SW480 (cell line): ENCODE results near the gene ABLIM2.
A peak's percentile ranks its signal among the peaks of the same experiment; 100 is the strongest.

Experiments
- DNase-seq: peaks from one replicate; pipeline ENCODE4 v3.0.0-alpha.2; 2016; ENCODE audit warnings: low spot score

Gene ABLIM2

DNA sequence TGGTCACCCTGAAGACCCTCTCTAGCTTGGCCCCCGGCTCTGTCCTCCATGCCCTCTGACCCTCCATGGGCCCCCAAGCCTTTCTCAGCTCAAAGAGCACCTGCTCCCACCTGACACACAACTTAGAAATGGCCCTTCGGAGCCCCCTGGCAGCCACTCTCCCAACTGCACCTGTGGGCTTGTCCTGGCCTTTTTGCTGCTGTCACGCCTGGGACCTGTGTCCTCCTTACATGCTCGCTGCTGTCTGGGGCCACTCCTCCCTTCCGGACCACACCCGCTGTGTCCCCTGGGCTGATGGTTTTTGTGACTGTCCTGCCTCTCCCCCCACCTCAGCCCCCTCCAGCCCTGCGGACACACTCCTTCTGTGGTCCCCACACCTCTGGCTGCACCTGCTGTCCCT, 112.7 kb downstream of the ABLIM2 start:
- DNase-seq: peak; percentile 44

DNA sequence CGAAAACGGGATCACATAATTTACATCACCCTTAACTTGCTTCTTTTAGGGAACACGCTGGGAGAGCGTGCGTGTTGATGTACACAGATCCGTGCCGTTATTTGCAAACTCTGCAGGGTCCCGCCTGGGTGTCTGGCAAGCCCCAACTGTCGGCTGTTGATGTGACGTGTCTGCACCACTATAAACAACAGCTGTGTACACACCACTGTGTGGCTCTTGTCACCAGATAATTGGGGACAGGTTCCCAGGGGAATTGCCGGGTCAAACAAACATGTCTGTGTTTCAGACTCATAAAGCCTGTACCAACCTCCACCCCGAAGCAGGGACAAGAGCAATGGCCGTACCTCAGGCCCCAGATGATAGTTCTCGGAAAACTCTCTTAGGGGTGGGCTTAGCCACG, 113.9 kb downstream of the ABLIM2 start:
- DNase-seq: peak; percentile 54

DNA sequence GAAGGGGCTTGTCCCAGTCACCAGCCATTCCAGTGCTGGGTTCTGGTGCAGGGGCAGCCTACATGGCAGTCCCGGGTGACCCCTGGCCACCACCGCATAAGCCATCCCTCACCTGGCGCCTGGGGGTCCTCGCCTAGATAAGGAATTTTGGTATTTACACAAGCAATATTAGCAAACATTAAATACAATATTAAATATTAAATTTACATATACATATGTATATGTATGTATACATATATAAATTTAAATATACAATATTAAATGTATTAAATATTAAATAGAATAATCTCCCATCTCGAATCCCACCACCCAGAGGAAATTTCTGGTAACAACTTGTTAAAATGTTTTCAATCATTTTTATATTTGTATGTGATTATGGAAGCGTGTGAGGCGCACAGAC, 114.4 kb downstream of the ABLIM2 start:
- DNase-seq: no peak

DNA sequence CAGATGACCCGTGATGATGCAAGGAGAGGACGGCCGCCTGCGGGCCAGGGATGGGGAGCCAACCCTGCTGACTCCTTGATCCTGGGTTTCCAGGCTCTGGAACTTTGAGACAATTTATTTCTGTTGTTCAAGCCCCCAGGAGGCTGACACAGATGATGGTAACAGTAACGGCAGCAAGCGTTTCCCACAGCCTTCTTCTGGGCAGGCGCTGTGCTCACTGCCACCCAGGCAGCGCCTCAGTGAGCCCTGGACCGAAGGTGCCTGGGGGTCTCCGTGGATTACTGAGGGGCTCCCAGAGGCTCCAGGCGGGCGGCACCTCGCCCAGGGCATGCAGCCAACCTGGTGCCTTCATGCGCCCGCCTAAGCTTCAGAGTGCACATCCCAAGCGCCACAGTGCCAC, 115.0 kb downstream of the ABLIM2 start:
- no peak for DNase-seq

DNA sequence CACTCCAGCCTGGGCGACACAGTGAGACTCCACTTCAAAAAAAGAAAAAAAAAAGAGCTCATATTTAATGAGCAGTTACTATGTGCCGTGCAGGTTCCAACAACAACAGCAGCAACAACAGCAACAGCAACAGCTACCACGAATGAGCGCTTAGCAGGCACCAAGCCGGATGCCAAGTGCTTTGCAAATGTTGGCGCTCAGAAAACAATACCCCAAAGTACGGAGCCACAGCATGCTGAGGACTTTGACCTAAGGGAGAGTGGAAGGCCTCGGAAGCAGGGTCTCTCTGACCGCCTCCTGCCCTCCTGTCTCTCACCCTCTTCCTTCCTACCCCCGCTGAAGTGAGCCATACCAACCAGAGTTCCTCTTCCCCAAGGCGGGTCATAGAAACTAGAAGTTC, 116.7 kb downstream of the ABLIM2 start:
- DNase-seq: no peak

DNA sequence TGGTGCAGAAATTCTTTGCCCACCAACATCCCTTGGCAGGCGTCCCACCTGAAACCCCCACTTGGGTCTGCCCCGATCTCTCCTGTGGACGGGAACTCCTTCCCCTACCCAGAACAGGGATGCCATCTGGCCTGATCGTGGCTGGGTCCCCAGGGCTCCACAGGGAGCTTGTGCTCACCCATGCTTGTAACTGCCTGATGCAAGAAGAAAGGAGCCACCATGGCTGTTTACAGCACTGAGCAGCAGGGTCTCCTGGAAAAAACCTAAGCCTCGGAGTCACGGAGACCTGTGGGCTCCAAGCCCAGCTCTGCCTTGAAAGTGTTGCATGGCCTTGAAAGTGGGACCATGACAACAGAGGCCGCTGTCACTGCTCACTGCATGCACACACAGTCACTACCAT, 117.4 kb downstream of the ABLIM2 start:
- no peak for DNase-seq

DNA sequence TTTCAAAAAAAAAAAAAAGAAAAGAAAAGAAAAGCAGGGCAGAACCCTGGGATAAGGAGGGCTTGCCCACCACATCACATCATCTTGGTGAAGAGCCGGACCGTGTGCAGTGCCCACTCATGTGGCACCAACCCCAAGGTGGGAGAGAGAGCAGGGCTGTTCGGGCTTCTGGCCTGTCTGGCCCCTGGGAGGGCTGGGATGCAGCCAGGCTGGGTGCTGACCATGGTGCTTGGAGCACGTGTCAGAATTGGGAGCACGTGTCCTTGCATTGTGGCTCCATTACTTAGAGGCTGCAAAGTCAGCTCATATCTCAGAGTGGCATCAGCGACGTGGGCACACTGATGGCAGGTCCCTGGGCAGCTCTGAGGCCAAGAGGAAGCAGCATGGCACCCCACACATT, 118.0 kb downstream of the ABLIM2 start:
- no peak for DNase-seq

DNA sequence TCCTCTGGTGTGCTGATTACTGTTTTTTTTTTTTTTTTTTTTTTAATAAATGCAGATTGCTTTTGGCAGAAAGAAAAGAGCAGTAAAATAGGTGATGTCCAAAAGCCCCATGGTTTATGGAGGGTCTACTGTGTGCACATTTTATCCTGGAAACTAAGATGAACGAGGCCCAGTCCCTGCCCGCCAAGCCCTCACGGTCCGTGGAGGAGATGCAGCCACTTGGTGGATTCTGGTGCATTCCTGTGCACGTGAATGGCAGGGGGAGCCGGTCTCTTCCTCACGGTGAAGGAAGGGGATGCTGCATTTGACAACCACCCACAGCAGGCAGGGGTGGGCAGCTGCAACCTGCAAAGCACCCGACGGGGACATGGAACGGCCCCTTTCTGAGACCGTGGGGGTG, 118.8 kb downstream of the ABLIM2 start:
- no peak for DNase-seq

DNA sequence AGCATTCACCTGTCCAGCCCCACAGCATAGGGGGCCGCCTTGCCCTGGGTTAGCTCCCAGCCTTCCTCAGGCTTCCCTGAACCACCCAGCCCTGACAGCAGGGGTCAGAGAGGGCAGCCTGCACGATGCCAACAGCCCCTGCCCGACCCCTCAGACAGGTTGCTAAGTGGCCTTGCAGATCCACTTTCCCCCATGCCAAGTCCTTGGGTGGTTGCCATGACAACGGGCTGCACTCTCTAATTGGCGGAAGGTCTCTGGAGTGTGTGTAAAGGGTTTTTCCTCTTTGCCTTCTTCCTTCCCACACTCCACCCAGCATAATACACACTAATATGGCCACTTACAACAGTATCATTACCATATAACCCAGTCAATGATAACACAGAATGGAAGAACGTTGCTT, 119.3 kb downstream of the ABLIM2 start:
- DNase-seq: no peak

DNA sequence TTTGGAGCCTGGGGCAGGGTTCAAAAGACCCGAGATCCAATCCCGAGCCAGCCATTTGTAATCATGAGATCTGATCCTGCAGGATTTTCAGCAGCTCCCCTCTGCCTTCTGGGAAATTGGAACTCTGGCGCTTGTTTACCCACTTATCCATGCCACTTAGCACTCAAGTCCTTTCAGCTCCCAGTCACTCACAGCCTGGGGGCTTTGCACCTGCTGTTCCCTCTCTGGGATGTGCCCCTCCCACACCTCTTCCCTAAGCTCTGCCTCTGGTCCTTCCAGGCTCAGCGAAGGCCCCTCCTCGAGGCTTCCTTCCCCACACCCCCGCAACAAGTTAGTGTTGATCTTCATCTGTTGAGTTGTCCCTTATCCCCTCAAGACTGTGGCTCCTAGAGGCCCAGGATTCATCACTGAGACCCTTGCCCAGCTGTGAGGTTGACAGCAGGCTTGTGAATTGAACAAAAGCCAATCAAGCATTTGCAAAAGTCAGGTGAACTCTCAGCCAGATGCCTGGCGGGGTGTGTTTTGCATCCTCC, 119.8 kb downstream of the ABLIM2 start:
- no peak for DNase-seq

DNA sequence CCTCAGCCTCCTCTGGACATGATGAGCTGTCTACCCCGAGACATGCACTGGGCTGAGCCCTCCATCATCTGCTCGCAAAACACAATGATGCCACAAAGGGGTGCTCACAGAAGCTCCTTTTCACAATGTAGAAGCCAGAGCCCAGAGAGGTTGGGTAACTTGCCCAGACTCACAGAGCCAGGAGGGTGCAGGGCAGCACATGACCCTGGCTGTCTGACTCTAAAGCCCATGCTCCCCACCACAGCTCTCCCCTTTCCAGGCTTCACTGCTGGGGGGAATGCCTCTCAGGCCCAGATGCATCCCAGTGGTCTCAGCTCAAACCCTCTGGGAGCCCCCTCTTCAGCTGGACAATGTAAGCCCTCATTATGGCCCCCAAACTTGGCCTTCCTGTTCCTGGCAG, 120.5 kb downstream of the ABLIM2 start:
- no peak for DNase-seq

DNA sequence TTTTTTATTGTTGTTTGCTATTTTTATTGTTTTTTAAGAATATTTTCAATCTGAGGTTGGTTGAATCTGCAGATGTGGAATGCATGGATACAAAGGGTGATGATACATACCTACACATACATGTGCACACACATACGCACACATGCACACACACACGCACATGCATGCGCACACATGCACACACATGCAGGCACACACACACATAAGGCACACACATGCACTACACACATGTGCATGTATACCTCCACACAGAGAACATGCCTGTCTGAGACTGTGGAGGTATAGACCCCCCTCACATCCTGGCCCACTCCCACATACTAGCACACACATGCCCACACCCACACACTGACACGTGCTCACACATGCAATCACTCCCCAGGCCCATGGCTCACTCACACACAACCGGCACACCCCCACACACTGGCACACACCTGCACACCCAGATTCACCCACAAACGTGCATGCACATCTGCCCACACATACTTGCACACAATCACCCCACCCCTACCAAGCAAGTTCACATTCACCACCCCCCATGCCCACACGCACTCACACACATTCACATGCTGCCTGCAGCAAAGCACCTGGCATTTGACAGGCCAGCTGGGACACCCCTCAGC, 121.4 kb downstream of the ABLIM2 start:
- DNase-seq: no peak

DNA sequence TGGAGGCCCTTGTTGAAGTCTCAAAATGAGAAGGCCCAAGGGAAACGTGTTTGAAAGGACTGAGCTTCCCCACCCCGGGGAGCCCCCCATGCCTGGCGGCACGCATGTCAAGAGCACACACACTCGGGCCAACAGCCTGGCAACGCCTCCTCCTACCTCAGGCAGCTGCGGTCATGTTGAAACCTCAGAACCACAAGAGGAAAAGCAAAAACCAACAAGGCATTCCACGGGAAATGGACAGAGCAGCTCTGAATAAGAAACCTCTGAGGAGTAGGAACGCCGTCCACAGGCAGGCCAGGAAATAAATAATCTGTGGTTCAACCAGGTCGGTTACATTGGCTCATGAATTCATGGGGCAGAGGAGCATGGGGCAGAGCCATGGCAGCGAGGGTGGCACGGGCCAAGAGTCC, 123.2 kb downstream of the ABLIM2 start:
- peak; percentile 76 for DNase-seq

DNA sequence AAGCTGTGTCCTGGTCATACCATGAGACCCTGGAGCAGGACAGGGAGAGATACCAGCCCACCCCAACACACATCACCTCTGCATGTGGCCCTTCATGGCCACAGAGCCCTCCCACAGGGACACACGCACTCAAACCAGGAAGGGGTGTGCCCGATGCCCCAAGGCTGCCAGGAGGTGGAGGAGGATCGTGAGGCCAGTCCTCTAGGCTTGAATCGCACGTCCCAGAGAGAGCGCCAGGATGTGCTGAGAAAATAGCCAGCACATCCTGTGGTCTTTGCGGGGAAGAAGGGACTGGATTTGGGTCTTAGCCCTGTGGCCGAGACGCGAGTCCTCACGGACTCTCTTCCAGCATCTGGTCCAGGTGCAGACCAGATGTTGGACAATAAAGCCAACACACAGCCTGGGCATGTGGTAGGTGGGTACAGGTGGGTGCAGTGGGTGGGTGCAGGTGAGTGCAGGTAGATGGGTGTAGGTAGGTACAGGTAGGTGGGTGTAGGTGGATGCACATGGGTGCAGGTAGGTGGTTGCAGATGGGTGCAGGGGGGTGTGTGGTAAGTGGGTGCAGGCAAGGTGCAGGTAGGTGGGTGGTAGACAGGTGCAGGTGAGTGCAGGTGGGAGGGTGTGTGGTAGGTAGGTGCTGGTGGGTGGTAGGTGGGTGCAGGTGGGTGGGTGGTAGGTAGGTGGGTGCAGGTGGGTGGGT, 124.6 kb downstream of the ABLIM2 start:
- no peak for DNase-seq

DNA sequence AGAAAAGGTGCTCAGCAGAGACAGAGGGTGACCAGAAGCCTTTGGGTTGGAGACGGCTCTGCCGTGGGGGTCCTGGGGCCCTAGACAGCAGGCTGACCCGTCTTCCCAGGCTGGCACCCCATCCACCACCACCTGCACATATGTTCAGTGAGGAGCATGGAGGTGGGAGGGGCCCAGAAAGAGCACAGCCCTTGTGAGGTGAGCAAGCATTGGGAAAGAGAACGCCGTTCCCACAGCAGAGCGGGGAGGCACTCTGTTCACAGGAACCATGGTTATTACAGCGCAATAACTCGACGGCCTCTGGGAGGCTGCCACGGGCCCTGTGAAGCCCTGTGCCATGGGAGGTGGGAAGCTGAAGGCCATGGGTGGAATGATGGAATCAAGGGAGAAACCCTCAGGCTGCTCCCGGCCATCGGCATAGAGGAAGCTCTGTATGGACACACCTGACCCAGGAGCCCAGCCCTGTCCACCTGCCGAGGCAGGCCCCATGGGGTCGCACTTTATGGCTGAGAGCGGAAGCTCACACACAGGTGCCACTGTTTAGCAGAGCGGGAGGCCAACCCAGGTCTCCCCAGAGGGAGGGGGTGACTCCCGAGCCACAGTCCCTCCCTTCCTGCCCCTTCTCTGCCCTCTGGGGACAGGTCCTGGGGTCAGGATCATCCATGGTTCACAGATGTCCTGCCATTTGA, 125.4 kb downstream of the ABLIM2 start:
- no peak for DNase-seq

DNA sequence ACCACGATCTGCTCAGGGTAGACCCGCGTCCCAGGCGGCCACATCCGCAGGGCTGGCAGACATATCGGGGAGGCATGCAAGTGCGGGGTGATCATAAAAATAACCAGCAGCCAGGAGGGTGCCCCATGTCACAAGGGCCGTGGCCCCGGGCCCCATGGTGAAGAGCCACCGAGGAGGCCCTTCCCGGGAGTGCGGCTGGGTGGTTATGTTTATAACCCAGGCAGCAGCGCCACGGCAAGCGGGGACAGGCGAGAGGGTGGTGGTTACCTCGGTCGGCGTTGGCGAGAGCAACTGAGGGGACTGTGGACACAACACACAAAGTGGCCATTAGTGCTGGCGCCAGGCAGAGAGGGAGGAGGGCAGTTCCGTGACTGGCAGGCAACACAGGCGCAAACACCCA, 126.2 kb downstream of the ABLIM2 start:
- no peak for DNase-seq

DNA sequence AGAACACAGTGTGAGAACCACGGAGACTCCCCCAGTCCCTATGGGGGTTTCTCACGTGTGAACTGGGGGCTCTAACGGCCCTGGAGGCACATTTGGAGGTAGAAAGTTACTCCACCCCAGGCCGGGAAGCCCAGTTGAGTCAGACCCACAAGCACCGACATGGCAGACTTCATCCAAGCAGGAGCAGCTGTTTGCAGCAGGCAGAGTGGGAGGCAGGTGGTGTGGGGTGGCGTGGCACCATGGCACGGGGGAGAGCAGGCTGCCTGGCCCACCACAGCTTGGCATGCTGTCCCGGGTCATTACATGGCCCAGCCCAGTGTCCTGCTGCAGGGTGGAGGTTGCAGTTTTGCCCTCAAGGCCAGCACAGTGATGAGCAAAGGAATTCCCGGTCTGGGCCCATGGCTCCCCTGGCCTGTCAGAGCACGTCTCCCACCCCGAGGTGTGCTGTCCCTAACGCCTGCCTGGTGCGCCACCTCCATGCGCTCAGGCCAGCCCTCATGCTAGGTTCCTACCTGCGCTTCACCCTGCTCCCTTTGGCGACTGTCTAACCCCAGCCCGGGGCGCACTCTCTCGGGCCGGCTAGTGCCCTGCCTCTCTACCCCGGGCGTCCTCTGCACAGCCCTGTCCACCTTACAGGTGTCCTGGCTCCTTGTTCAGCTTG, 128.4 kb downstream of the ABLIM2 start:
- no peak for DNase-seq

DNA sequence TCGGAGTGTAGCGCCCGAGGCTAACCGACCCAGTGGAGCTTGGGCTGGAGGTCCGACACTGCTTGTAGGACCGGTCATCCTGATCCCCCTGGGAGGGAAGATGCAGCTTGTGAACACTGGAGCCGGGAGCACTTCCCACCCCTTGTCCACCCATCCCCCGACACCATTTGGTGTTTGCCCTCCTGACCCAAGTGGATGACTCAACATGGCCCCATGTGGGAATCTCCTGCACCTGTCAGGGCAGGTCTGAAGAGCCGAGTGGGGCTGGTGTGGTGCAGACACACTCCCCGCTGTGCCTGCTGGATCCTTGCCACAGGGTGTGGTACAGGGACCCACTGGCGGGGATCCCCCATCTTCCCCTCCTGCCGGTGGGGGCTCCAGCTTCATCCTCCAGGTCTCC, 128.9 kb downstream of the ABLIM2 start:
- no peak for DNase-seq

DNA sequence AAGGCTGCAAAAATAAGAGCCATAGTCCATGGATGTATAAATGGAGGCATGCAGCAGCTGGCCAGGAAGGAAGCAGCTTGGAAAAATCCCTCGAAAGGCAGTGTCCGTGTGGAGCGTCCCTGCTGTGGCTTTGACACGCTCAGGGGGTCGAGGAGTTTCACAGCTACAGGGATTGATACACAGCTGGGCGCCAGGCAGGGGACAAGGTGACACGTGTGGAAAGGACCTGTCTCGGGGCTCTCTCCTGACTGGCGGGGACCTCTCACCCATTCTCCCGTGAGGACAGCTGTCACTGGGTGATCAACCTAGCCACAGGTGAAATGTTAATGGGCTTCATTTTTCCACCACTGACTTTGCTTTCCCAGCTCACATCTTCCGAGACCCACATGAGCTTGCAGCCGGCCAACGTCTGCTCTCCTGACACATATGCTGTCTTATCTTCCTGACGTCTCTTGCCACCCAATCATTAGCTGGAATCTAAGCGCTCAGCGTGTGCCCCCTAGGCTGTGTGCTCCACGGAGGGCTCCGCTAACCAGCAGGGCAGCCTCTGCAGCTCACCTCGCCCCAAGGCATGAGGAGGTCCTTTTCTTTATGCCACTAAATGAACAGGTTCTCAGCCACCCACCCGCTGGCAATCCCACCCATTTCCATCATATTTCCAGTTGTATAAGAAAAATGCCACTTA, 129.6 kb downstream of the ABLIM2 start:
- DNase-seq: no peak

DNA sequence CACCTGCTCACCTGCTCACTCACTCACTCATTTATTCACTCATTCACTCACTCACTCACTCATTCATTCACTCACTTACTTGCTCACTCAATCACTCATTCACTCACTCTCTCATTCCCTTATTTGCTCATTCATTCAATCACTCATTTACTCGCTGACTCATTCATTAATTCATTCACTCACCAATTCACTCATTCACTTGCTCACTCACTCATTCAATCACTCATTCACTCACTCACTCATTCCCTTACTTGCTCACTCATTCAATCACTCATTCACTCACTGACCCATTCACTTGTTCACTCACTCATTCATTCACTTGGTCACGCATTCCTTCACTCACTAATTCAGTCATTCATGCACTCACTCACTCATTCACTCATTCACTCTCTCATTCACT, 130.2 kb downstream of the ABLIM2 start:
- no peak for DNase-seq

DNA sequence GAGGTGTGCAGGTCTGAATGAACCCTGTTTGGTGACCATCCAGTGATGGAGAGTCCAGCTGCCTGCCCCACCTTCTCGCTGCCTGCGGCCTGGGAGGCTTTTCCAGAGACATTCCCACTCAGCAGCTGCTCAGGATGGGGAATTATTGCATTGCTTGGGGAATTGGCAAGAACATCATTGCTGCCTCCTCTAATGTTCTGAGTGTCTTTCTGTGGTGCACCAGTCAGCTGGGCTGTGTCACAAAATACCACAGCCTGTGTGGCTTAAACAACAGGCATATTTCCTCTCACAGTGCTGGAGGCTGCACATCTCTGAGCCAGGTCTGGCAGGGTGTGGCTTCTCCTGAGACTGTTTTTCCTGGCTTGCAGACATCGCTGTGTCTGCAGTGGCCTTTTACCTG, 132.2 kb downstream of the ABLIM2 start:
- DNase-seq: no peak

DNA sequence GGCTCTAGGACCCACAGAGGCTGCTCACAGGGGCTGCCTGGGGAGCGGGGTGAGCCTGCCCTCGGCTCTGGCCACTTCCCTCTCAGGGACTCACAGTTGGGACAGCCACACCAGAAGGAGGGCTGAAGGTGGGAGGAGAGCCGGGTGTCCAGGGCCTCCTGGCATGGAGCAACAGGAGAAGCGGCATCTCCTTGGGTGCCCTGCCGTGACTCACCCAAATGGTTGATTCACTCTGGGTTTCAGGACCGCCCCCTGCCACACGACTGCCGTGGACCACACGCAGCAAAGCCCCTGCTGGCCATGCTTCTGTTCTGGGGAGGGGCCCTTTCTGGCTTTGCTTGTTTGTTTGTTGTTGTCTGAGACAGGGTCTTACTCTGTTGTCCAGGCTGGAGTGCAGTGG, 132.9 kb downstream of the ABLIM2 start:
- DNase-seq: no peak
